VCaP (cell line): ENCODE data around the gene CDA.

Experiments
- H3K27ac ChIP-seq: fragments of 450-650 bp; 2 replicates; pipeline ENCODE4 v1.5.1; 2017
- TF ChIP-seq, protein P1 (sequence below): fragments of 450-650 bp; conservative IDR thresholded peaks from 2 replicates; pipeline ENCODE4 v1.5.1; 2017; ENCODE audit warnings: mild to moderate bottlenecking, moderate library complexity

The CDA gene

DNA sequence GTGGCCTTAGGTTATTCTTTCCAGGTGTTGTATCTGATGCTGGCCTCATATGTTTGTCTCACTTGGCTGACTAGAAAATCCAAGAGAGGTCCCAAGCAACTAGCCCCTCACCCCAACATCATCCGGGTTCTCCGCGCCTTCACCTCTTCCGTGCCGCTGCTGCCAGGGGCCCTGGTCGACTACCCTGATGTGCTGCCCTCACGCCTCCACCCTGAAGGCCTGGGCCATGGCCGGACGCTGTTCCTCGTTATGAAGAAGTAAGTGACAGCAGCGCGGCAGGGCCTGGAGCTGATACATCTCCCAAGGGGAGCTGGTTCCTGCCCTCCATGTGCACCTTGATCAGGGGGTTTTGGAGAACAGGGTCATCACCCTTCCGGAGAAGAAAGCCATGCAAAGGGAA is 55.5 kb downstream of the CDA start:
- H3K27ac ChIP-seq, result no peak overlapping the region
- TF ChIP-seq, protein P1, sequence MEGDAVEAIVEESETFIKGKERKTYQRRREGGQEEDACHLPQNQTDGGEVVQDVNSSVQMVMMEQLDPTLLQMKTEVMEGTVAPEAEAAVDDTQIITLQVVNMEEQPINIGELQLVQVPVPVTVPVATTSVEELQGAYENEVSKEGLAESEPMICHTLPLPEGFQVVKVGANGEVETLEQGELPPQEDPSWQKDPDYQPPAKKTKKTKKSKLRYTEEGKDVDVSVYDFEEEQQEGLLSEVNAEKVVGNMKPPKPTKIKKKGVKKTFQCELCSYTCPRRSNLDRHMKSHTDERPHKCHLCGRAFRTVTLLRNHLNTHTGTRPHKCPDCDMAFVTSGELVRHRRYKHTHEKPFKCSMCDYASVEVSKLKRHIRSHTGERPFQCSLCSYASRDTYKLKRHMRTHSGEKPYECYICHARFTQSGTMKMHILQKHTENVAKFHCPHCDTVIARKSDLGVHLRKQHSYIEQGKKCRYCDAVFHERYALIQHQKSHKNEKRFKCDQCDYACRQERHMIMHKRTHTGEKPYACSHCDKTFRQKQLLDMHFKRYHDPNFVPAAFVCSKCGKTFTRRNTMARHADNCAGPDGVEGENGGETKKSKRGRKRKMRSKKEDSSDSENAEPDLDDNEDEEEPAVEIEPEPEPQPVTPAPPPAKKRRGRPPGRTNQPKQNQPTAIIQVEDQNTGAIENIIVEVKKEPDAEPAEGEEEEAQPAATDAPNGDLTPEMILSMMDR, result no peak

DNA sequence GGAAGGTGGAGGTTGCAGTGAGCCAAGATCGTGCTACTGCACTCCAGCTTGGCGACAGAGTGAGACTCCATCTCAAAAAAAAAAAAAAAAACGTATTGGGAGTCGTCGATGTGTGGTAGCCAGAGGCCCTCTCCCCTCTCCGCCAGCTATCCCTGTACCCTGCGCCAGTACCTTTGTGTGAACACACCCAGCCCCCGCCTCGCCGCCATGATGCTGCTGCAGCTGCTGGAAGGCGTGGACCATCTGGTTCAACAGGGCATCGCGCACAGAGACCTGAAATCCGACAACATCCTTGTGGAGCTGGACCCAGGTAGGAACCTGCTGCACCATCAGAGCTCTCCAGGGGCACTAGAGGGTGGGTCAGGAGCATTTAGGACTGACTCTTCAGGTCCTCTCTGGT is 56.5 kb downstream of the CDA start:
- TF ChIP-seq, protein P1, result no peak
- H3K27ac ChIP-seq, result no peak overlapping the region

DNA sequence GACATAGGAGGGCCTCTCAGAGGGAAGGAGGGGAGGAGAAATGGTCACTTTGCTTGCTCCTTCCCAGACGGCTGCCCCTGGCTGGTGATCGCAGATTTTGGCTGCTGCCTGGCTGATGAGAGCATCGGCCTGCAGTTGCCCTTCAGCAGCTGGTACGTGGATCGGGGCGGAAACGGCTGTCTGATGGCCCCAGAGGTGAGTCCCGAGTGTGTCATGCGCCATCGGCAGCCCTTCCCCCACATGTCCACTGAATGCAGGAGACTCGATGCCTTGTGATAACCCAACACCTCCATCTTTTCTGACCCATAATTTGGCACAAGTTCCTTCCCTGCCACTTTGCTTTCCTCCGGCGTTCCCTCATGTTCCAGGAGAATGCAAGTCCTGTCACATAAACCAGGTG is 59.5 kb downstream of the CDA start:
- TF ChIP-seq, protein P1, result no peak
- no peak overlapping the region for H3K27ac ChIP-seq

DNA sequence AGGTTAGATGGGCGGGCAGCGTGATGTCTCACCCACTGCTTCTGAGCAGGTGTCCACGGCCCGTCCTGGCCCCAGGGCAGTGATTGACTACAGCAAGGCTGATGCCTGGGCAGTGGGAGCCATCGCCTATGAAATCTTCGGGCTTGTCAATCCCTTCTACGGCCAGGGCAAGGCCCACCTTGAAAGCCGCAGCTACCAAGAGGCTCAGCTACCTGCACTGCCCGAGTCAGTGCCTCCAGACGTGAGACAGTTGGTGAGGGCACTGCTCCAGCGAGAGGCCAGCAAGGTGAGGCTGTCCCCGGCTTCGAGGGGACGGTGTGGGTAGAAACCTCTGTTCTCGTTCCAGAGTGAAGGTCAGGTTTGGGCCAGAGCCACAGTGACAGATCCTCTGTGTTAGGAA is 60.0 kb downstream of the CDA start:
- TF ChIP-seq, protein P1, result no peak
- no peak overlapping the region for H3K27ac ChIP-seq

DNA sequence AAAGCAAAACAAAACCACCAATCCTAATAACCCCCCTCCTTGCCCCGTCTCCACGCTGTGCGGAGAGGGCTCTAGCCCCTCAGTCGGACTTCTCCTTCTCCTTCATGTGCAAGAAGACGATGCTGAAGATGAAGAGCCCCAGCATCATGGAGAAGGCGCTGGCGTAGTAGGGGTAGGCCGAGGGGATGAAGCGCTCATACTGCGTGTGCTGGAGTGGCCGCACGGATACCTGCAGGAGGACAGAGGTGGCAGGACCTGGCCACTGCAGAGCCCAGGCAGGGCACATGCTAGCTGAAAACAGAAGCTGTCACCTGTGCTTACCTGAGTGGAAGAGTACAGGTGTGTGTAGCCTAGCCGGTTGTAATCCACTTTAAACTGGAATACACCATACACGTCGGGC is 63.4 kb downstream of the CDA start:
- TF ChIP-seq, protein P1, result no peak
- no peak overlapping the region for H3K27ac ChIP-seq

DNA sequence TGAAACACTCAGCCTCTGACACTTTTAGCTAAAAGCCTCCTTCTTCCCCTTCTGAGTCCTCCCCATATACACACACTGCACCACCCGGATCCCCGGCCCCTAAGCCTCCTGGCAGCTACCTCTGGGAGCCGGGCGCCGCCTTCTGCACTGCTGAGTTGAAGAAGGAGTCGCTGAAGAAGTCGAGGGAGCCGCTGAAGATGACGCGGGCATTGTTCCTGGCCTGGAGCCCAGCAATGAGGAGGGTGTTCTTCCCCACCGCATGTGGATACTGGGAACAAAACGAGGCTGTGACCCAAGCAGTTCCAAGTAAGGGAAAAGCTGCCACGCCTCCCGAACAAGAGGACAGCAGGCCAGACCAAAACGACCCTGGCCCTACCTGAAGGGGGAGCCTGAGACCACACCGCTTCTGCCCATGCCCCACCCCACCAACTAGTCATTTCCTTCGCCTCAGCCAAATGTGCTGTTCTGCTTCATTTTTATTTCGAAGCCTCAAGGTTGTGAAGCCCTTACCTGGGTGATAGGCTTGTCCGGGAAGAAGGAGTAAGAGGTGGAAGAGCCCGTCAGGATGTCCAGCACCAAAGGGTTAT is 65.3 kb downstream of the CDA start:
- TF ChIP-seq, protein P1, result no peak
- no peak overlapping the region for H3K27ac ChIP-seq

DNA sequence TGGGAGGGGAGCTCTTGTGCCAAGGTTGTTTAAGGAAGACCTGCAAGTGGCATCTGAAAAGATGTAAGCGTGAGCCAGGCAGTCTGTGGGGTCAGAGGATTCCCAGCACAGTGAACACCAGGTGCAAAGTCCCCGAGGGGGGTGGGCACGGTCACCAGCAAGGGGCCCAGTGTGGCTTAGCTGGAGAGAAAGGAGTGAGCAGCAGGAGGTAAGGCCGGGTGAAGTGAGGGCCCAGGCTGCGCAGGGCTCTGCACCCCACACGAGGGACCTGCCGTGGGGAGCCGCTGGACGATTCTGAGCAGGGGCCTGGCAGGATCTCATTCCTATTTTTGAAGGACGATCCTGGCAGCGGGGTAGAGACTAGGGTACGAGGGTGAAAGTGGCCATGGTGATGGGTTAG is 68.1 kb downstream of the CDA start:
- H3K27ac ChIP-seq, result no peak overlapping the region

More for the DNA sequence above, 68.1 kb downstream of the CDA start:
- TF ChIP-seq, protein P1, result no peak
